Central memory CD4-positive, alpha-beta T cell (primary cell): ENCODE measurements around the gene EXT2.

Source experiments
- DNase-seq: peaks from one replicate; pipeline ENCODE4 v3.0.0; 2022

Gene EXT2

DNA sequence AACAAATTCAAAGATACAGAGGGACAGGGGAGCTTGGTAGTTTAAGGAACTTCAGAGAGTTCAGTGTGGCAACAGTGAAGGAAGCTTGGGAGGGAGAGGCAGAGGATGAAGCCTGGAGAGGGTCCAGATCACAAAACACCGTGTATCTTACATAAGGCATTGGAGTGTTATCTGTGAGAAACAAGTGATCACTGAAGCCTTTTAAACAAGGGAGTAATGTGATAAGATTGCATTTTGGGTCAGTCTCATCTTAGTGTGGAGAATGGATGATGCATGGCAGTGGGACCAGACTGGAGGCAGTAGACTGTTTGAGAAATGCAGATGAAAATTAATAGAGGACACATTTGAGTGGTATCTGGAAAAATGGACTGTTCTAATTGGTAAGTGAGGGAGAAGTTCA lies 79.4 kb downstream of the EXT2 start:
- no peak for DNase-seq

DNA sequence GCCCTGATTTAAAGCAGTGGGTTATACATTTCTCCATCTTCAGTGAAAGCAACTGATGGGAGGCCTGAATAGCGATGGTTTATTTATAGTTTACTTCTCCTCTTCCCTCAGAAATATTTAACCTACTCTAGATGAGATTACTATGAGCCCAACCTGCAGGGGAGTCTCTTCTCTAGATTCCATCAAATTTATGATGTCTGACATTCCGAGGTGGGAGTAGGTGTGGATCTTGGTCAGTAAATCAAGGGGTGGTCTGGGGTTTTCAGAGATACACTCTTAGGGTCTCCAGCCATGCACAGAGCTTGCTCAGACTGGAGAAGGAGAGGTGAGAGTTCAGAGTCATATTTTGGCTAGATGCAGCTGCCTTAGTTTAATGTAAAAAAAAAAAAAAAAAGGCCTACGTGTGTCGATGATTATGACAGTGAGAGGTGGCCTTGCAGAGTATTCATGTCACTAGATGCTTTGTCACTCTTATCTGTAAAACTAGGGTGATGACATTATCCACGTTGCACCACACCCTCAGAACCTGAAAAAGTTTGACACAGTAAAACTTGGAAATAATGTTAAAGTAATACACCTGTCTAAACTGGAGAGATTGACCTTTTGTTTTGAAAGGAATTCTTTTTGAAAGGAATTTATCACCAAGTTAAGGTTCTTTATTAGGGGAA lies 81.2 kb downstream of the EXT2 start:
- DNase-seq, result no peak

DNA sequence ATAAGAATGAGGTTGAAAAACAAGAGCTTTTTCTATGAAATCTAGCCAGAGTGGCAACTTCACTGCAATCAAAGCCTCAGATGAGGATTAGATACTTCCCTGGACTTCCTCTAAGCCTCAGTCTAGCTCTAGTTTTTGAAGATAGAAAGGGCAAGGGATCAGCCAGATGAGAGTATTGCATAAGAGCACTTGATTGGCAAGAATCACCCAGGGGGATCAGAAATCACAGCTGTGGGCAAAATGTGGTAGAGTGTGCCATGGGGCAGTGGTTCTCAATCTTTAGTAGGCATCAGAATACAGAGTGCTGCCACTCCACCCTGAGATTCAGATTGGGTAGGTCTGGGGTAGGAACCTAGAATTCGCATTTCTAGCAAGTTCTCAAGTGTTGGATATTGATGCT lies 82.4 kb downstream of the EXT2 start:
- no peak for DNase-seq

DNA sequence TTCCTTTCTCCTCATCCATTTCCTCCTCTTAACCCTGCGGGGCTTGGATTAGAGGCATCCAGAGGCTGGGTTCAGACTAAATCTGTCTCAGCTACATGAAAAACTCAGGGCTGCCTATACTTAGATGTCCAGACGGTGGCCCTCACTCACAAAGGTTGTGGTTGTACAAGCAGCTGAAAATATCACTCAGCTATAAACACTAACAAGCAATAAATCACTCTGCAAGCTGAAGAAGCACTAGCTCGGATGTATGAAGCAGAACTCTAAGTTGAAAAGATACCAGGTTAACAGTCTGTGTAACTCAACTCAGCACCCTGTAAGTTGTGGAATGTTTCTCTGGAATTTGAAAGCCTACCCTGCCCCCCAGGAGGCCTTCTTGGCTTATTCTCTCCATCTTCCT lies 82.9 kb downstream of the EXT2 start:
- DNase-seq, result no peak

DNA sequence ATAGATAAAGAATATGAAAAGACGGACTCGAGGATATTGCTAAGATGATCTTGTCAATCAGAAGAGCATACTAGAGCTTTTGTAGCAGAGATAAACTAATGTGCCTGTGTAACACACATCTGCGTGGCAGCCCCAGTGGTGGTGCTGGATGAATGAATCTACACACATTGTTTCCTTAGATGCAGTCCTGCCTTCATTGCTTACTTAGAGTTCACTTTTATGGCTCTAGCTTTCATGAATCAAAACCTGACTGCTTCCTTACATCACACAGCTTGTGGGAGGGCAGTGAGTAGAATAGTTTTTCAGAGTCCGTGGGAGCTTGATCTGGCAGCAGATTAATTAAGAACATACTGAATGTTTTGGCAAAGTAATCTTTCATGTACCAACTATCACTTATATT lies 83.7 kb downstream of the EXT2 start:
- no peak for DNase-seq

DNA sequence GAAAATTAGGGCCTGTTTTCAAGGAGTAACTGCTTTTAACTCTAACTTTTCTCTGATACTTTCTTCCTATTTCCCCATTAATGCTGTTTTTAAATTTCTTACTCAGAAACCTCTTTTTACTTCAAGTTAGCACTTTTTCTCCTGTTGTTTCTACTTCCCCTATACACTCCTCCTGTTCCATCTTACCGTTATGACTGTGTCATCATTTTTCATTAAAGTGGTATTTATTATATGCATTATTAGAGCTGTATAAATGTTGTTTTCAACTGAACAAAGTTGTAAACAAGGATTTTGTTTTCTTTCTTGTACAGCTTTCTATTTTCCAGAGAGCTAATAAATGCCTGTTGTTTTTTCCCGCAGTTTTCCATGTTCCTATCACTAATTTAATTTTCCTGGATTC lies 84.6 kb downstream of the EXT2 start:
- no peak for DNase-seq

DNA sequence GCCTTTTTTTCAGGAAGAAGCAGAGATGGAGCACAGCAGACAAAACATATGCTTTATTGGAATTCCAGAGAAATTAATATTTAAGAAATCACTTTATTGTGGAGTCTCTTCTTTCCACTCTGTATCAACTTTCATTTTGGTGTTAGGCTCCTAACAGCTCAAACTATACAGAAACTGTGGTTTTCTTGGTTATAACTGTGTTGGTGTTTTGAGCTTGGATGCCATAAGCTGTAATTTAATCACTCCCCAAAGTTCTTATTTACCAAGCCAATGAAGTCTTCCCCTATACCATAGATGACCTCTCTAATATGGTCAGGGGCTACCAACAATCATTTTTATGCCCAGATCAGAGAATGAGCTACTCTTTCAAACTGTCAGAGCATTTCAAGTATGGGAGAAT lies 90.0 kb downstream of the EXT2 start:
- DNase-seq, result no peak

DNA sequence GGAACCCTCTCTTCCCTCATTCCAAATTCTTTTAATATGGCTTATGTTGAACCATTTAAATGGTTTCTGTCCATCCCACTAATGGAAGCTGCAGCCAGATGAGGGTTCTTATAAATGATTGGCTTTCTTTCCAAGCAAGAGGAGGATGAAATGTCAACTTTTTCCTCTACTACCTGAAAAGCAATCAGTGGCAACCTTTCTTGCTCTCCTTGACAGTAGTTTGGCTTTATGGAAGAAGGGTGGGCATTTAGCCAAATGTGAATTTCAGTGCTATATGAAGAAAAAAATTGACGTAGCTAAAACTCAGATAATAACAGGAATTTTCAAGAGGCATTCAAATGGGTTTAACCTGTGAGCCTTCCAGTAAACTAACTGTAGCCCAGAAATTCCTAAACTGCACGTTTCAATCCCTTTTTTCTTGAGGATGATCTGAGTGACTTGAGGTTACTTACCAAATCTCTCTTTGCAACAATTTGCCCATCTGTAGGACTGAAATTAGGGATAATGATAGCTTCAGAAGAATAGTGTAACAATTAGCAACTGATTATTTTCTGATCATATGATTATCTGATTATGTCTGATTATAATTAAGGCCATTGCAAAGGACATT lies 90.9 kb downstream of the EXT2 start:
- no peak for DNase-seq

DNA sequence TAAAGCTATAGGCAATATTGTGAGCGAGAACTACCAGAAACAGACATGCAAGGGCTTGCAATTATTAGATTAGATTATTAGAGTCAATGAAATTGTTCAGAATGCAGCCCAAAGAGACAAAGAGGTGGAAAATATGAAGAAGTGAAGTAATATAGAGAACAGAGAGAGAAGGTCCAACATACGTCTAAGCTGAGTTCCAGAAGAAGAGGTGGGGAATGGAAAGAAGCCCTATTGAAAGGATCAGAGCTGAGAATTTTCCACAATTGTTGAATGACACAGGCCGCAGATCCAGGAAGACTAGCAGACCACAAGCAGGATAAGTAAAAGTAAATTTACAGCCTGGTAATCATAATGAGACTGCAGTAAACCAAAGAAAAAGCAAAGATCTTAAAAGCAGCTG lies 93.2 kb downstream of the EXT2 start:
- DNase-seq, result no peak

DNA sequence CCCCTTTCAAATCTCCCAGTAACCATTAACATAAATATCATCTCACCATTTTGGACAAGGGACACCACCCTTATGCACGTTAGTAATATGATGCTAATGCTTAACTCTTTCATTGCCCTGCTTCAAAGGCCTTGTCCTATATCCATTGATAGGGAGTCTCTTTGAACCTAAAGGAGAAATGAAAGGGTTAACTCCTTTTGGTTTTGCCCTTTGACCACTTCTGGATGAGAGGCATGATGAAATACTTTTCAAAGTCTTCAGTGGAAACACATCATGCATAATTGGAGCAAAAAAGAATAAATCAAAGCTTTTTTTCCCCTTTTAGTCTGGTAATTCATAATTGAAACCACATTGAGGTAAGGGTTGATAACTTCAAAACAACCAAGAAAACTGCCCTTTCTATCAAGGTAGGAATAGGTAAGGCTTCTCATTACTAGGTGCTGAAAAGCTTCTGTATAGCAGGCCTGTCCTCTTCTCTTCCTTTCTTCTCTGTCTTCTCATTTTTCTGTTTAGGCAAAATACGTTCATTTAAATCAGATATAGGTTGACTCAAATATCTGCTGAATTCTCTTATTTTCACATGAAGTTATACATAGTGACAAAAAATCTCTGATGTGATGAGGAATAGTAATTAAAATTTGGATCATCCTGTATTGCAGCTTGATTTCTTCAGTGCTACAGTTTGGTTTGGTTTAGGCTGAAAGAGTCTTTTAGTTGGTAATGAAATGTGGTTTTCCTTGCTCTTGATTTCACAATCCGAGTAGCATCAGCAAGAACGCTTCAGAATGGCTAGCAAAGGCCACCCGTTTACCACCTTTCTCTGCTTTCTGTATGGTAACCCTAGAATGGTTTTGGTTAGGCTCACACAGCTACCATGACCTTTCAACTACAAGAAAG lies 94.8 kb downstream of the EXT2 start:
- no peak for DNase-seq

DNA sequence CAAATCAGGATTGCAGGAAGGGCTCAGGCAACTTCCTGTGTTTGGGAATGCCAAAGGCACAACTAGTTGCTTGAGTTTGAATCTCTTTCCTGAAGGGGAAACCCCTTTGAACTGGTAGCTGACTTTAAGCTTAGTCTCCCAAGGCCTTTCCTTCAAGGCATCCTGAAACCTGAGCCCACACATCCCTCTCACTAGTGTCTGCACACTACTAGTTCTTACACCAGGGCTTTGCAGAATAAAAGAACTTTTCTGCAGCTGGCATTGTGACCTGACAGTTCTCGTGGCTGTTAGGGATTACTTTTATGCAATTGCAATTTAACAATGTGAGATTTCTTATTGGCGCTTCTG lies 95.4 kb downstream of the EXT2 start:
- no peak for DNase-seq

DNA sequence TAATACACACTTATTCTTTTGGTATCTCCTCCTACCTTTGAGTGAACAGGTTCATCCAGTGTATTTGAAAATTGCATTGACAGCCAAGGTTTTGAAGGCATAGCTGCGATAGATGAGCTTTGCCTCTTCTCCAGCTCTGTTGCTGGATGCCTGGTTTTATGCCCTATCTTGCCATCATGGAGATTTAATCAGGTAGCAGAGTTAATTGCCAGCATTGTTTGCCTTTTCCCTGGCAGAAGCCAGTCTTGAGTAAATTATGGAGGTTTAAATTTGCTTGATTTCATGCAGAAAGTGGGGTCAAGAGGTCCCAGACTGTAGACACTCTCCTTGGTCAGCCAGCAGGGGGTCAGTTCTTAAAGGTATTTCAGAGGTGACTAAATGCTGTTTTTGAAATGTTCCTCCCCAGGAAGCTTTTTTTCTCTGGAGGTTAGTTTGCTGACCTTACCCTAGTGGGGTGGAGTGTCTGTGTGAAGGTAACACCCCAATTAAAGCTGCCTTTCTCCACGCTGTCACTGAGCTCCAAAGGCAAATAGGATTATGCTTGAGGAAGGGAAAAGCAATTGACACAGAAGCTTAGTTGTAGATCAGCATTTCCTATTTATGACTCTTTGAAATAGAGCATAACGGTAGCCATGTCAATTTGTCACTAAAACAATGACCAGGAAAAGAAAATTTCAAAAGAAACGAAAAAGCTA lies 96.0 kb downstream of the EXT2 start:
- no peak for DNase-seq

DNA sequence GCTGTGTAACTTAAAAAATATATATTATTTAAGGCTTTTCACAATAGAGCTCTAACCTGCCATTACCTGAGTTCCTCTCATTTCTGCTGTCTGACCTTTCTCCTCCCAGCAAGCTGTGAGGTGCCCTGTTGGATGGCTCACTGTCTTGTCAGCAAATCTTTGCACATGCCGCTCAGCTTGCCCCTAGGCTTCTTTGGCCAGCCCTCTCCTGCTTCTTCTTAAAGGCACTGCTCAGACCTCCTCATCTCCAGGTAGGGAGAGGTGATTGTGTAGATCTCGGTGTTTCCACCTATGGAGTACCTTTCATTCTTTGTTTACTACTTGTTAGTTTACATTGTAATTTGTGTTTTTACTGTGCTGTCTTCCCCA lies 96.5 kb downstream of the EXT2 start:
- no peak for DNase-seq

DNA sequence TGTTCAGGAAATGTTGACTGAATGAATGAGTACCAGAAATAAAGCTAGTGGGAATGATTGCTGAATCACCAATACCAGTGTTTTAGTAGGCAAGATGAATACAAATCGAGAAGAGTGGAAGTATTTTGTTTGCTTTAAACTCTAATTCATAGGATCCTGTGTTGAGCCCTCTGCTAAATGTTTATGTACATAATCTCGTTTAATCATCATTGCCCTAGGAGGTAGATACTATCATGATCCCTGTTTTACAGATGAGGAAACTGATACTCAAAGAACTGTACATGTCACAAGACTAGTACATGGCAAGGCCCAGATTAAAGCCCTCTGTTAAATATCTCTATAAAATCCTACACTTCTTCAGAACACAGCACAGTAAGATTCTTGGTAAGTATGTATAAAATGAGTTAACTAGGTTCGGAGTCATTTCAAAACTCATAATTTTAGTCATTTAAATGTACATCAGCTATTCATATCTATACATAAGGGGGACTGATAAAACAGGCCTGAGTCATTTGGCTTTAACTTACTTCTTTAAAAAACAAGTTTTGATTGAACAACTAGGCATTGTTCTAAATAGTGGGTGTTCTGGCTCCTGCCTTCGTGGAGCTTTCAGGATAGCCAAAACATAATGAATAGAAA lies 97.1 kb downstream of the EXT2 start:
- no peak for DNase-seq

DNA sequence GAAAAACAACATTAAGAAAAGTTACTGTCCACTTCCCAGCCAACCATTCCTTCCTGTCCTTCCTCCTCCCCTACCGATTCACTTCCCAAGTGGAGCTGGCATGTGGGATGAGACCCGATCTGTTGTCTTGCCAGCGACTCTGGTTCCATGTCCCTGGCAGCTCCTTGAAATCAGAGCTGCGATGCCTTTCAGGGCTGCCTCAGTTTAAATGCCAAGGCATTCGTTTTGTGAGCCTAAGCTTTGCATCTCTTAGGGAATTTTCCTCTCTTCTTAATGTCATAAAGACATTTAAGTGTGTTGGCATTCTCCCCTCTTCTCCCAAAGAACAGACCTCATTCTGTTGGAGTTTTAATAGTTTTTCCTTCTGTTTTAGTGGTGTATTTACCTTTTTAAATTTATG lies 98.4 kb downstream of the EXT2 start:
- no peak for DNase-seq

DNA sequence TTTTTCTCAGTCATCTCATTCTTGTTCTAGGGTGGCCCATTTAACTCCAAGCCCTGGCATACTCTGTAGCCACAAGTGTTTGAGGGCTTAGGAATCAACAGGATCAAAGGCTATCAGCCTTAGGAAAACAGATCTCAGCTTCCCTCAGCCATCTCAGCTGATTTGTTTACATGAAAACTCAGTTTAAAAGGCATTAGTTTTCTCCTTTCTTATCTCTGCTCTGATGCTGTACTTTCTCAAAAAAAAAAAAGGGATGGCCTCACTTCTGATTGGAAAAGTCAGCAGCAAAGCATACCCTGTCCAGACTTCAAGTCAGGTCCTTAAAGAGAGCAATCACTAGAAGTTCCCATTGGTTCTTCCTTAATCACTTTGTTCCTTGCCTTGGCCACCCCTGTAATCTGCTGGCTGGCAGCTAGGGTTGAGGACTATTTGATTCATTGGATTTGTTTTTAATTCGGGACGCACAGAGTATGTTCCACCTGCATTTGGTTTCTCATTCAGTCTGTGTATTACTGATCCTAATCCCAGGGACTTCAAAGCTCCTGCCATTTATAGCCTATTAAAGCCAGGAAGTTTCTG lies 102.8 kb downstream of the EXT2 start:
- no peak for DNase-seq

DNA sequence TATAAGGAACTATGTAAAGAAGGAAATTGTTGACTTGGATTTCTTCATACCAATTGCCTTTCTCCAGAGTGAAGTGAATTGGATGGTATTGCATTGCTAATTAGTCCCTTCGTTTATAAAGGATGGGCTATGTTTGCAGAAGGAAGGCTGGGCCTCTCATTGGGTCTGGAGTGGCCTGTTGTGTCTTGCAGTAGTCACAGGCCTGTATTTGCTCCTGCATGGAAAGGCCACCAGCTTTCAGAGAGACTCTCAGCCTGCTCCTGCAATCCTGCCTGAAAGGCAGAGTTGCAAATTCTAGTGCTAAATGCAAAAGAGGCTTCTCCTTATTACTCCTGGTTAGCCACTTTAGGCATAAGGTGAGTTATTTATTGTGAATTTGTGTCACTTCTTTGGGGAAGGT lies 103.8 kb downstream of the EXT2 start:
- DNase-seq, result no peak

DNA sequence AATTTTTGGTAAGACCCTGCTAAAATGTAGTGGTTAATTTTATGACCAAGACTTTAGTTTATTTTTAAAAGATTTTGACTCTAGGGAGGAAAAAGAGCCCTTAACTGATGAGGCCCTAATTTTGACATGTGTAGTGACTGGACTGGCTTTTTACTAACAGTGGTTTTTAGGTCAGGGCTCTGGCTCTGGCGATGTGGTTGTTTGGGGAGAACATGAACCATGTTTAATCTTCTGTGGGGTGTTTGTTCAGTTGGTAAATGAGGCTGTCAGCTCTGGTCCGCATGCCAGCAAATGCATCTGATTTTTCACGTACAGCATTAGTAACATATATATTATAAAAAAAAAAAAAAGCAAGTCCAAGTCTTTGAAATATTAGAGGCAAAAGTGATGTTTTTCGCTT lies 104.3 kb downstream of the EXT2 start:
- DNase-seq, result no peak

DNA sequence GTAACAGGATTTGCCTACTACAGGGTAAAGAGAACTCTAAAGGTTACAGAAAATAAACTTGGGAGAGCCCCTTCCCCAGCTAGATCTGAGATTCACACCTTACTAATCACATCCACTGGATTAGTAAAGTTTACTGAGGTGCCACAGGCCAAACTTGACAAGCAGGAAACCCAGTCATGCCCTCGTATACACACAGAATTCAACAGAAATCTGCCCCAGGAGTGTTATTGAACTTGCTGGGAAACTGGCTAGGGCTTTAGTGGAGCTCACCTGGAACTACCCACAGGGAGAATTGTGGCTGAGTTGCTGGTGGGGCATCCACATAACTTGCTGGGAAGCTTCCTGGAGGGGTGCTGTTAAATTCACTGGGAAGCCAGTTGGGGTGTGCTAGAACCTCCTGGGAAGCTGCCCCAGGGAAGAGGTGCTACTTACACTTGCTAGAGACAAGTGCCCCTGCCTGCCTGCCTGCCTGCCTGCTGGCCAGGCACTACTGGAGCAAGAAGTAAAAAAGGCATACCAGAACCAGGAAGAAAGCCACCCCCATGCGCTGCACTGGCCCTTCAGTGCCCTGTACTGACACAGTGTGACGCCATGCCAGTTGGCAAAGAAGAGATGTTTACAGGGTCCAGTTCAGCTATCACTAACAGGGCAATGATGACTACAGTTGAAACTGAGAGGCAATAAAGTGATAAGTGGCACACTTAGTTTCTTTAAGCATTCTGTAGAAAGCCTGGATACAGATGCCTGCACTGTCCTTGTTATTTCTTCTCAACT lies 108.0 kb downstream of the EXT2 start:
- DNase-seq, result no peak

DNA sequence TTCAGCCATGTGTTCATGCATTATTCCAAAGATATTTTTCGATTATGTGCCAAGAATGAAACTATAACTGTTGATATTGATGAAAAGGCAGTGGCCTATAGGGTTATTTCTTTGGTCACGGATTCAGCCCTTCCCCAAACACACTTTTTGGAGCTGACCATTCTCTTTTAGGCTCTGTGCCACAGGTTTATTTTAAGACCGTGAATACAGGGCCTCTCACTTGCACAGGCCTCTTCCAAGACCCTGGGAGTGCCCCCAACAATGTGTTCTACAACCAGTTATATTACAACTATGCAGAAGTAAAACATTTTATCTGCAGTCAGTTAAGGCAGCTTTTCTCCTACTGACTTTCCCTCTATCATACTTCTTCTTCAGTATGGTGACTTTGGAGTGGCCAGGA lies 109.9 kb downstream of the EXT2 start:
- DNase-seq, result no peak

DNA sequence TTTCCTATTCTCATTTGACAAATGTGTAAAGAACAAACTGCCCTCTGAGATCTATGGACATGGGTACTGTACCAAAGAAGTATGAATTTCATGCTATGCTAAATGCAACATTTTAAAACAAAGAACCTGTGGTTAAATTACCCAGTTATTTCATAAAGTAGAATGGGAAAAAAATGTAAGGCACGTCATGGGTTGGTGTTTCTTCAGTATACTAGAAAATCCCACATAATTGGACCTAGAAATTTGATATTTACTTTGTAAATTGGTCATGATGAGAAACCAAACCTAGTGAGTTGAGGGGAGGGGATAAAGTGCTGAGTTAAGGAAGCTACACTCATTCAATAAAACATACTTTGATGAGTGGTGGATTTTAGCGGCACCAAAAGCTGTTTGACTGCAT lies 110.4 kb downstream of the EXT2 start:
- DNase-seq, result no peak

DNA sequence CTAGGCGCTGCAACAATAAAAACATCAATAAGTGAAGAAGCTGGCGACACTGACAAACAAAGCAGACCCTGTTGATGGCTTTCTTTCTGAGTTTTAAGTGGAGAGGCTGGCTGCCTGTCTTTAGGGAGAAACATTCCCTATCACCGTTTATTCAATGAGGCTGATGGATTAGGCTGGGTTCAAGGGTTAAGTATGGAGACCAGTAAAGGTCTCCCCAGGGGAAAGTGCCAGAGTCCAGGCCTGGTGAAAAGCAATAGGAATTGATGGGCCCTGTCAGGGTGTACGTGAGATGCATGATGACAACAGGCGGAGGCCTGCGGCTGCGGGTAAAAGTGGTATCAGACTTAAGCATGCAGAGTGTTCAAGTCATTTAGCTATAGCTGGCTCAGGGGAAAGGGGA lies 111.8 kb downstream of the EXT2 start:
- no peak for DNase-seq
